K562 (cell line): ENCODE measurements around the gene NT5E. TPM values are rescaled to one million over a fixed set of nuclear protein-coding genes. Genes with fewer than 3 reads are reported as not detected.

Source experiments
- ATAC-seq: fragments of 200-7000 bp; cut with Tn5 transposase; 3 replicates; pipeline ENCODE4 v1.9.1; 2020; ENCODE audit warnings: moderate library complexity
- BruUV-seq: library from RNA; stranded (reverse); fragments of 400-500 nt; replicated peaks from 2 replicates; lab custom pipeline; 2021; lab: Mats Ljungman, UMichigan
- CTCF ChIA-PET: fragments of 300-600 bp; formaldehyde crosslinking; extraction: SDS; loops from one replicate; lab custom pipeline; 2021; ENCODE audit warnings: low intra/inter-chr PET ratio; lab: Yijun Ruan, JAX
- POLR2A ChIA-PET: fragments of 300-600, 350-650 bp; sonication (Branson Sonifier 250); formaldehyde crosslinking; extraction: SDS; loops from one replicate; lab custom pipeline; 2021; ENCODE audit warnings: antibody characterized with exemption, inconsistent platforms; lab: Yijun Ruan, JAX
- DNase-seq, 4 experiments: peaks; one replicate each; pipeline versions ENCODE4 v3.0.0 to v3.0.0-alpha.2; 2011 to 2018; ENCODE audit warnings: low spot score in 3 of 4, mixed read lengths in 3 of 4; ENCODE audit errors: extremely low read depth in 1 of 4
- FAIRE-seq: peaks from 2 replicates; lab custom pipeline; 2011; peaks lifted over from hg19 to GRCh38; lab: Jason Lieb, UNC
- H2AFZ ChIP-seq: 2 replicates; pipeline ENCODE4 v1.6.0; 2011; ENCODE audit warnings: low read depth, low read length, control low read depth, inconsistent platforms
- H3K27ac ChIP-seq: fragments of 200-600 bp; 3 replicates; pipeline ENCODE4 v1.8.0; 2011; ENCODE audit warnings: low read depth, mild to moderate bottlenecking, control low read depth, inconsistent platforms, low read length, moderate library complexity, mixed read lengths; ENCODE audit errors: extremely low read depth
- H3K27me3 ChIP-seq, 2 experiments: fragments of 300-600 bp in 1 of 2; 2 replicates in 1 of 2; 3 replicates in 1 of 2; pipeline versions ENCODE4 v1.6.0 to v1.8.0; 2011; ENCODE audit warnings: inconsistent platforms in 2 of 2, low read length in 2 of 2, mild to moderate bottlenecking in 1 of 2, mixed read lengths in 1 of 2, moderate library complexity in 1 of 2; ENCODE audit not compliant: control insufficient read depth in 2 of 2, insufficient read depth in 2 of 2
- H3K36me3 ChIP-seq: fragments of 300-600 bp; 3 replicates; pipeline ENCODE4 v1.8.0; 2011; ENCODE audit warnings: mild to moderate bottlenecking, low read length, inconsistent platforms; ENCODE audit not compliant: control insufficient read depth, insufficient read depth
- H3K4me1 ChIP-seq, 2 experiments: fragments of 200-600 bp in 1 of 2; replicated peaks in 1 of 2; 2 replicates in 1 of 2; 3 replicates in 1 of 2; pipeline versions ENCODE4 v1.5.1 to v1.8.0; 2011; ENCODE audit warnings: inconsistent platforms in 2 of 2, low read length in 2 of 2, mild to moderate bottlenecking in 1 of 2, mixed read lengths in 1 of 2, moderate library complexity in 1 of 2; ENCODE audit not compliant: control insufficient read depth in 2 of 2, insufficient read depth in 2 of 2
- H3K4me2 ChIP-seq: 2 replicates; pipeline ENCODE4 v1.6.1; 2011; ENCODE audit warnings: low read length, control low read depth, inconsistent platforms, mixed read lengths; ENCODE audit not compliant: insufficient read depth
- H3K4me3 ChIP-seq: fragments of 200-600 bp; sonication (generic), shearing (Covaris generic); 2 replicates; pipeline ENCODE4 v1.5.1; 2016; ENCODE audit warnings: control low read depth, inconsistent platforms
- H3K79me2 ChIP-seq: fragments of 200-600 bp; 3 replicates; pipeline ENCODE4 v1.8.0; 2011; ENCODE audit warnings: low read length, inconsistent platforms; ENCODE audit not compliant: control insufficient read depth, insufficient read depth
- H3K9ac ChIP-seq, 2 experiments: 2 replicates each; pipeline versions ENCODE4 v1.6.0 to v1.6.1; 2011; ENCODE audit warnings: low read depth in 2 of 2, low read length in 2 of 2, control low read depth in 1 of 2, inconsistent platforms in 1 of 2, mild to moderate bottlenecking in 1 of 2, mixed read lengths in 1 of 2; ENCODE audit not compliant: insufficient read depth in 1 of 2
- H3K9me1 ChIP-seq: one replicate; pipeline ENCODE4 v1.6.0; 2011; ENCODE audit warnings: inconsistent platforms, mild to moderate bottlenecking, low read length, moderate library complexity; ENCODE audit not compliant: control insufficient read depth, insufficient read depth
- H3K9me3 ChIP-seq: replicated peaks from 2 replicates; pipeline ENCODE4 v1.5.1; 2011; ENCODE audit warnings: low read depth, low read length, inconsistent platforms; ENCODE audit not compliant: control insufficient read depth, insufficient read depth
- H4K20me1 ChIP-seq: replicated peaks from 2 replicates; pipeline ENCODE4 v1.6.1; 2011; ENCODE audit warnings: low read length, inconsistent platforms, mixed read lengths; ENCODE audit not compliant: control insufficient read depth, insufficient read depth
- CBX5 ChIP-seq: IDR thresholded peaks from 2 replicates; pipeline ENCODE4 v1.6.1; 2014; ENCODE audit warnings: low read depth, borderline replicate concordance
- CTCFL ChIP-seq: IDR thresholded peaks from 2 replicates; pipeline ENCODE4 v1.6.1; 2011; ENCODE audit warnings: borderline replicate concordance, low read depth, mild to moderate bottlenecking, moderate library complexity, low read length; ENCODE audit not compliant: insufficient read depth, poor library complexity, severe bottlenecking
- ELF1 ChIP-seq: fragments of 200-800 bp; sonication (Bioruptor generic); IDR thresholded peaks from 2 replicates; pipeline ENCODE4 v1.6.1; 2016; ENCODE audit warnings: missing genetic modification characterization, missing compliant biosample characterization
- ELF2 ChIP-seq: fragments of 250-450 bp; sonication (Bioruptor Pico); IDR thresholded peaks from 2 replicates; pipeline ENCODE4 v1.5.0; 2021; ENCODE audit warnings: mild to moderate bottlenecking
- ESRRB ChIP-seq: fragments of 250-450 bp; sonication (Bioruptor Pico); IDR thresholded peaks from 2 replicates; pipeline ENCODE4 v1.5.0; 2020; ENCODE audit warnings: mild to moderate bottlenecking, moderate library complexity, borderline replicate concordance
- GABPB1 ChIP-seq: sonication (generic); formaldehyde crosslinking; IDR thresholded peaks from 2 replicates; pipeline ENCODE4 v1.8.0; 2022; ENCODE audit warnings: mild to moderate bottlenecking, missing genetic modification reagents
- GTF2E2 ChIP-seq: fragments of 200-800 bp; sonication (Bioruptor generic); IDR thresholded peaks from 2 replicates; pipeline ENCODE4 v1.6.1; 2016; ENCODE audit warnings: missing genetic modification characterization, missing compliant biosample characterization
- HDAC6 ChIP-seq: IDR thresholded peaks from 2 replicates; pipeline ENCODE4 v1.6.1; 2012; ENCODE audit warnings: low read depth, mild to moderate bottlenecking, control low read depth, inconsistent platforms, low read length, moderate library complexity
- NFE2 ChIP-seq: IDR thresholded peaks from 2 replicates; pipeline ENCODE4 v1.6.1; 2014; ENCODE audit warnings: antibody characterized with exemption, low read depth
- TCF7L2 ChIP-seq: fragments of 150-350 bp; IDR thresholded peaks from 2 replicates; pipeline ENCODE4 v1.6.1; 2016; ENCODE audit warnings: low read depth, mild to moderate bottlenecking, low read length, moderate library complexity
- TFAM ChIP-seq: fragments of 250-450 bp; sonication (Bioruptor Pico); conservative IDR thresholded peaks from 2 replicates; pipeline ENCODE4 v1.5.0; 2021; ENCODE audit warnings: mild to moderate bottlenecking, moderate library complexity
- THAP12 ChIP-seq: fragments of 250-450 bp; sonication (Bioruptor Pico); IDR thresholded peaks from 2 replicates; pipeline ENCODE4 v1.9.0; 2021; ENCODE audit warnings: mild to moderate bottlenecking, inconsistent platforms
- XRCC5 ChIP-seq: fragments of 200-400 bp; formaldehyde crosslinking; IDR thresholded peaks from 2 replicates; pipeline ENCODE4 v1.6.1; 2017; ENCODE audit warnings: low read depth, mild to moderate bottlenecking, low read length
- ZBTB5 ChIP-seq: fragments of 450-650 bp; IDR thresholded peaks from 2 replicates; pipeline ENCODE4 v1.6.1; 2017; ENCODE audit warnings: antibody characterized with exemption
- ZBTB7A ChIP-seq: IDR thresholded peaks from 2 replicates; pipeline ENCODE4 v1.6.1; 2011; ENCODE audit warnings: low read depth, mild to moderate bottlenecking, low read length, moderate library complexity, borderline replicate concordance; ENCODE audit not compliant: control insufficient read depth
- ZNF589 ChIP-seq: fragments of 200-800 bp; sonication (Bioruptor generic); IDR thresholded peaks from 2 replicates; pipeline ENCODE4 v1.6.1; 2016; ENCODE audit warnings: low read depth, missing genetic modification characterization, missing compliant biosample characterization
- ZZZ3 ChIP-seq: fragments of 450-650 bp; IDR thresholded peaks from 2 replicates; pipeline ENCODE4 v1.6.1; 2016; ENCODE audit warnings: antibody characterized with exemption, mild to moderate bottlenecking, moderate library complexity
- WGBS: fragments of 100-300 bp; shearing (Covaris generic); methylation state at CpG from one replicate; pipeline ENCODE4 v1.1.6; 2016; ENCODE audit warnings: low coverage, mixed read lengths; ENCODE audit not compliant: insufficient coverage; ENCODE audit errors: missing lambda C conversion rate; 5-methylcytosine and 5-hydroxymethylcytosine counted together
- in situ Hi-C: fragments of 300-500 bp; cut with MboI; formaldehyde crosslinking; loops from 4 replicates; pipeline ENCODE4 v1.15.0; 2018; ENCODE audit warnings: inconsistent platforms, mixed read lengths
- intact Hi-C: fragments of 100-400 bp; cut with micrococcal nuclease; formaldehyde crosslinking; loops from 2 replicates; pipeline ENCODE4 v1.14.2; 2022
- polyA plus RNA-seq, 8 experiments: library from polyadenylated mRNA; depleted of rRNA in 4 of 8; stranded (reverse) in 5 of 8; unstranded in 3 of 8; fragments of >200 nt; fragmentation: Nextera tagmentation in 2 of 8; fragmentation: Illumina TruSeq in 1 of 8; extraction: Ambion mirVana in 2 of 8; extraction: Trizol in 1 of 8; gene quantifications; 2 replicates each; pipeline versions ENCODE4 v1.2.1 to v1.2.3, GENCODE V29; 2011 to 2014; ENCODE audit warnings: inconsistent platforms in 1 of 8, missing spikeins in 1 of 8
- total RNA-seq, 7 experiments: library from RNA; depleted of rRNA in 6 of 7; stranded (reverse); fragments of >200 nt in 6 of 7; fragmentation: Illumina TruSeq in 2 of 7; extraction: Trizol in 2 of 7; gene quantifications; 2 replicates each; pipeline versions ENCODE4 v1.2.1 to v1.2.3, GENCODE V29; 2011 to 2021; ENCODE audit warnings: low replicate concordance in 1 of 7

Gene NT5E
- total and polyA plus RNA-seq, 9 of the 15 experiments (the other 6 are each of a cell fraction or from before 2014, with no cell fraction given), result 0.01 to 0.13 TPM; not detected in 7

- WGBS, result 0% methylated on average over 3 of the region's 3 CpGs
- Histone ChIP-seq H3K9me1 (no peaks in the 10 kb centered on the region), H3K4me1 (no peaks in the 10 kb centered on the region), H3K27ac (no peak overlapping the region), H3K9ac (no peak overlapping the region), H3K36me3 (no peaks in the 10 kb centered on the region), H3K4me2 (no peak overlapping the region), H3K4me3 (no peak overlapping the region), H3K79me2 (no peaks in the 10 kb centered on the region), H2AFZ (no peak overlapping the region), H4K20me1 (no peaks in the 10 kb centered on the region), H3K27me3 (peaks cover 1 to 6% of the 10 kb centered on the region in 2 experiments; a peak in 4 of 5 replicates), H3K9me3 (no peaks in the 10 kb centered on the region)
- no TSS peak for BruUV-seq
- no peak for TF ChIP-seq ZBTB7A
- TF ChIP-seq CTCFL, result no peak
- no peak for TF ChIP-seq THAP12
- TF ChIP-seq GTF2E2 (tag), result no peak
- no peak for TF ChIP-seq ZZZ3
- no peak for TF ChIP-seq HDAC6
- TF ChIP-seq TFAM (CRISPR knock-in tag), result no peak
- no peak for TF ChIP-seq XRCC5
- TF ChIP-seq NFE2, result no peak
- TF ChIP-seq ZBTB5, result no peak
- no peak for TF ChIP-seq ESRRB (CRISPR knock-in tag)
- TF ChIP-seq TCF7L2, result no peak
- TF ChIP-seq GABPB1 (CRISPR knock-in tag), result no peak
- TF ChIP-seq CBX5, result no peak
- no peak for TF ChIP-seq ZNF589 (CRISPR knock-in tag)
- TF ChIP-seq ELF2 (CRISPR knock-in tag), result no peak
- no peak for TF ChIP-seq ELF1
- ChIA-PET CTCF (no interaction called here), POLR2A (interaction anchor here (0.6 to 1.0 kb wide), 2 partner anchors 26 to 76 kb away, joined by 3 read pairs; no protein-coding TSS in a partner anchor)
- intact Hi-C loops, result no loop called here
- in situ Hi-C loops, result no loop called here
- FAIRE-seq (no peak), DNase-seq (no peak), ATAC-seq (no peak)
Measured at GRCh38 chr6:85455471-85456026, 5.7 kb downstream of the NT5E start.
